Measurements from ENCODE around the gene FAM163B.

The FAM163B gene

GRCh38 chr9:133528876-133529241, 80.3 kb downstream of the FAM163B start:
- DNase-seq (ENCODE audit: low read depth, low spot score): no peak

GRCh38 chr9:133528001-133528875, 81.0 kb downstream of the FAM163B start:
- DNase-seq (ENCODE audit: low read depth, low spot score): no peak

- no peak for DNase-seq (ENCODE audit: low read depth, low spot score)
These were observed 81.7 kb downstream of the FAM163B start for GRCh38 chr9:133527444-133527920.

Data from activated naive CD8-positive, alpha-beta T cell treated with anti-CD3 and anti-CD28 coated beads, Interleukin-2, amount 50 U/mL, for 16 hours (primary cell).